VCaP (cell line): ENCODE data around the gene NIPBL.

Experiments used
- H3K27ac ChIP-seq: fragments of 450-650 bp; 2 replicates; pipeline ENCODE4 v1.5.1; 2017
- TF ChIP-seq, protein P1 (sequence below): fragments of 450-650 bp; conservative IDR thresholded peaks from 2 replicates; pipeline ENCODE4 v1.5.1; 2017; ENCODE audit warnings: mild to moderate bottlenecking, moderate library complexity

NIPBL gene

DNA sequence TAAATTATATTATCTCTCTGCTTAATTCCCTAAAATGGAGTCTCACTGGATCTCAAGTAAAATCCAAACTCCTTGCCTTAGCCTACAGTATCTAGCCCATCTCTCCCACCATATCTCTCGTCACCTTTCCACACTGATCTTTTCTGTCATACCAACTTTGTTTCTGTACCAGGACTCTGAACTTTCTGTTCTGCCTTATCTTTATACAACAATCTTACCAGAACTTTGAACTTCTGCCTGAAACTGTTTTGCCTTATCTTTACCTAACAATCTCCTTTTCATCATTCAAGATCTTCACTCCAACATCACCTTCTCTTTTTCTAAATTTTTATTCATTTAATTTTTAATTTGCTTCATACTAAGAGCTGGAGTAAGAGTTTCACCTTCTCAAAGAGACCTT is 233.6 kb downstream of the NIPBL start:
- TF ChIP-seq, protein P1, sequence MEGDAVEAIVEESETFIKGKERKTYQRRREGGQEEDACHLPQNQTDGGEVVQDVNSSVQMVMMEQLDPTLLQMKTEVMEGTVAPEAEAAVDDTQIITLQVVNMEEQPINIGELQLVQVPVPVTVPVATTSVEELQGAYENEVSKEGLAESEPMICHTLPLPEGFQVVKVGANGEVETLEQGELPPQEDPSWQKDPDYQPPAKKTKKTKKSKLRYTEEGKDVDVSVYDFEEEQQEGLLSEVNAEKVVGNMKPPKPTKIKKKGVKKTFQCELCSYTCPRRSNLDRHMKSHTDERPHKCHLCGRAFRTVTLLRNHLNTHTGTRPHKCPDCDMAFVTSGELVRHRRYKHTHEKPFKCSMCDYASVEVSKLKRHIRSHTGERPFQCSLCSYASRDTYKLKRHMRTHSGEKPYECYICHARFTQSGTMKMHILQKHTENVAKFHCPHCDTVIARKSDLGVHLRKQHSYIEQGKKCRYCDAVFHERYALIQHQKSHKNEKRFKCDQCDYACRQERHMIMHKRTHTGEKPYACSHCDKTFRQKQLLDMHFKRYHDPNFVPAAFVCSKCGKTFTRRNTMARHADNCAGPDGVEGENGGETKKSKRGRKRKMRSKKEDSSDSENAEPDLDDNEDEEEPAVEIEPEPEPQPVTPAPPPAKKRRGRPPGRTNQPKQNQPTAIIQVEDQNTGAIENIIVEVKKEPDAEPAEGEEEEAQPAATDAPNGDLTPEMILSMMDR, result no peak
- H3K27ac ChIP-seq, result no peak overlapping the region

DNA sequence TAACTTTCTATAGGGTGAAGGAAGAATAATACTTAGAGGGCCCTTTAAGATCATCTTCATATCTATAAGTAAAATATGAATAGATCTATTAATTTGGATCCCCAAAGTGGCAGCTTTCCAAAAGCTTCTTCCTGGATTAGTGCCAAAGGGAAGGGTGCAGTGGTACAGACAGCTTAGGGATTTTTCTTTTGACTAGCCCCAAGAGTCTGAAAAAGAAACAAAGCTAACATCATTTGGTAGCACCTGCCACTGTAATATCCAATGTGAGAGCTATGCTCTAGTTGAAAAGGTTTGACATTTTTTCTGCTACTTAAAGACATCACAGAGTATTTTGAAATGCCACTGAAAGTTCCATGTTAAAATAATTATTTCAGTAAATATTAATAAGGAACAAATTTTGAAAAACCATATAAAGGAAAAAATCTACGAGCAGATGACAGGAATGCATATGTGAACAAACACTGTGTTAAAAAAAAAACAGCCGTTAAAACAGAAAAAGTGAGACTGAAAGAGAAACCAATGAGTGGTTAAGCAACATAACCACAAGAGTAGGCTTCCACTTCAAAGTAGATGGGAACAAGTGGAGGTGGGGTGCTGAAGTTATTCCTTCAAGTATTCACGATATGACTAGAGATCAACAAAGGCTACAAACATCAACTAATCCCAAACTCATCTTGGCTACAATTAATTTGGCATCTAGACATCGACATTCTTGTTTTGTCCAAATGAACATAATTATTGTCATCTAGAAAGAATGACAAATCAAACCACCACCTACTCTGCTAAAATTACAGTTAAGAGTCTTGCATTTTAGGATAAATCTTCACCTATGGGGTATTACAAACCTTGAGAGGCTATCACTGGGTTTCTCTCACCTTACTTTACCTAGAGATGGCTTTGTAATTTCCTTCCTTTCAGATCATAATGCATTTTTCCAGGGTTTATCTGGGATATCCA is 235.1 kb downstream of the NIPBL start:
- TF ChIP-seq, protein P1, result no peak
- no peak overlapping the region for H3K27ac ChIP-seq

- no peak overlapping the region for H3K27ac ChIP-seq
Measured at GRCh38 chr5:37112383-37112991, 235.9 kb downstream of the NIPBL start.

More at GRCh38 chr5:37112383-37112991, 235.9 kb downstream of the NIPBL start:
- TF ChIP-seq, protein P1, result no peak
